Measurements from ENCODE around the gene TMEM141.

Gene TMEM141

GRCh38 chr9:136789523-136789937, 1.6 kb upstream of the TMEM141 start:
- TF ChIP-seq CTCF (IDR thresholded peaks at IDR 0.05; ENCODE audit: extremely low read depth, insufficient read depth, missing control alignments) = no peak

GRCh38 chr9:136791516-136792276, 552 bp downstream of the TMEM141 start:
- peak; percentile 55 for DNase-seq (ENCODE audit: low spot score)
- in situ Hi-C loops (cut with MboI; ENCODE audit: low pct_unique_long_range_greater_than_20kb, low sequenced_read_pairs, unreplicated experiment) = no loop called here
- peak; percentile 67 for TF ChIP-seq CTCF (IDR thresholded peaks at IDR 0.05; ENCODE audit: extremely low read depth, insufficient read depth, missing control alignments)

More at GRCh38 chr9:136789523-136789937, 1.6 kb upstream of the TMEM141 start:
- no peak for DNase-seq (ENCODE audit: low spot score)
- in situ Hi-C loops (cut with MboI; ENCODE audit: low pct_unique_long_range_greater_than_20kb, low sequenced_read_pairs, unreplicated experiment) = no loop called here

GRCh38 chr9:136792321-136793085, 1.4 kb downstream of the TMEM141 start:
- no peak for TF ChIP-seq CTCF (IDR thresholded peaks at IDR 0.05; ENCODE audit: extremely low read depth, insufficient read depth, missing control alignments)
- peak; percentile 7 for DNase-seq (ENCODE audit: low spot score)
- in situ Hi-C loops (cut with MboI; ENCODE audit: low pct_unique_long_range_greater_than_20kb, low sequenced_read_pairs, unreplicated experiment) = no loop called here

GRCh38 chr9:136793086-136793946, 2.2 kb downstream of the TMEM141 start:
- DNase-seq (ENCODE audit: low spot score) = peak; percentile 2
- no peak for TF ChIP-seq CTCF (IDR thresholded peaks at IDR 0.05; ENCODE audit: extremely low read depth, insufficient read depth, missing control alignments)
- in situ Hi-C loops (cut with MboI; ENCODE audit: low pct_unique_long_range_greater_than_20kb, low sequenced_read_pairs, unreplicated experiment) = no loop called here

GRCh38 chr9:136794281-136794999, 3.3 kb downstream of the TMEM141 start:
- TF ChIP-seq CTCF (IDR thresholded peaks at IDR 0.05; ENCODE audit: extremely low read depth, insufficient read depth, missing control alignments) = no peak
- peak; percentile 0 for DNase-seq (ENCODE audit: low spot score)
- in situ Hi-C loops (cut with MboI; ENCODE audit: low pct_unique_long_range_greater_than_20kb, low sequenced_read_pairs, unreplicated experiment) = no loop called here

- in situ Hi-C loops (cut with MboI; ENCODE audit: low pct_unique_long_range_greater_than_20kb, low sequenced_read_pairs, unreplicated experiment) = no loop called here
- no peak for TF ChIP-seq CTCF (IDR thresholded peaks at IDR 0.05; ENCODE audit: extremely low read depth, insufficient read depth, missing control alignments)
- no peak for DNase-seq (ENCODE audit: low spot score)
These were observed 3.8 kb downstream of the TMEM141 start for GRCh38 chr9:136795000-136795348.
